NCI-H2227 treated with DMSO at 0.1 percent for 48 hours (cell line): Measurements from ENCODE around the gene CNTN6.
"Not testable (repeated sequence)": the region's sequence is repeated elsewhere in the genome, so short reads cannot be mapped to it uniquely, and the experiment has no call there.

ENCODE experiments used
- DNase-seq: peaks from one replicate; lab custom pipeline; 2025; lab: John Stamatoyannopoulos, UW

Gene CNTN6

DNA sequence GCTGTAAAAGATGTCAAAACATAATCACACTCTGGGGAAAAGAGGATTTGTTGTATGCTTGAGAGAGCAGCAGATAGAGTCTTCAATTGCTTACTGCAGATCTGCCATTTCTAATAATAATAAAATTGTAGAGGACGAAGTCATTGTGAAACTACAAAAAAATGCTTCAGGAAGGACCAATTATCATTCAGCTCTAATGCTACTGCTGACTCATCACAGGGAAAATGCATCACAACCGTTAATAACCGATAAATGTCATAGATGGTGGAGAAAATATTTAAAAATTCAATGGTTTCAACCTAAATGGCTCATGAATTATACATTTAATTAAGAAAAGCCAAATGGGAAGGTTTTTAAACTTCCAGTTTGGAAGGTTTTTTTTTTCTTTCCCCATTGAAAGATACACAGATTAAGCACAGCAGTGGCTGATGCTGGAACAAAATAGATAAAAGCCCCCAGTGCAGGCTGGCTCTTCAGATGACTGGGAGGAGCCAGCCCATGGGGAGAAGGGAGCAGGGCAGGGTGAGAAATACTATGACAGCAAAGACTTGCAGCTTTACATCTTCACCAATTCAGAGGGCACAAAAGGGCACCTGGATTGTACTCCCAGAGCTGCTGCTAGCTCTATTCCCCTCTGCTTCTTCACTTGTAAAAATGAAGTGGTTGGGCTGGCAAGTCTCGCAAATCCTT lies 196.1 kb downstream of the CNTN6 start:
- no peak for DNase-seq

DNA sequence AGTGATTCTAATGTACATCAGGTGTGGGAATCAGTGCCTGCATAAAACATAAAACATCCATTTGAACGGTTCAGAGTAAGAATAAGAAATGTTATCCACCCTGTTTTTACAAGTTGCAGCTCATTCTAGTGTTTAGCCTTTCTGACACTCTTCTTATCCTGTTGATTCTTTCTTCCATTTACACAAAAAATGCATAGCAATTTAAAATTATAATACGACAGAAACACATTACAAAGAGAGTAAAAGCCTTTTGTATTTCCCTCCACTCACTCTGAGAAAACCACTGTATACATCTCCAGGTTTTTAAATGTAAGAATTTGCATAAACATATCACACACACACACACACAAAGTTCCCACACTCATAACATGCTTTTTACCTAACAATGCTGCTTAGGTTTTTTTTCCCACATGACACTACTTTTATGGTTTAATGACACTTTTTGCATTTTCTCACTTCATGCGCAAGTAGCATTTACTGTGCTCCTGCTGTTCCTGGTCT lies 199.8 kb downstream of the CNTN6 start:
- no peak for DNase-seq

DNA sequence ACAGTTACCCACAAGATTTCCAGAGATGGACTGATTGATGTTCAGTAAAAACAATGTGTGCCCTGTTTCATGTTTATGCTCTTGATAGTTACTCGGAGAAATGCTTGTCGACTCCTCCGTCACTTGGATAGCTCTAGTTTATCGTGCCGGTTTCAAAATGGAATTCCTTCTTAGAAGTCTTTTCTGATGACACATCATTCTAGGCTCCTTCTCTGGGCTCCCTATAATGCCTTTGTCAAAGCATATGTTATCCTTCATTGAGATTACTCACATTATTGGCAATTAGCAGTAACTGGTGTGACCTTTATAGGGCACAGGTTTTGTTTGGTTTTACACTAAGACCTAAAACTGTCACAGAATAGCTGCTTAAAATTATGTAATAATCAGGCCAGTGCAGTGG lies 201.8 kb downstream of the CNTN6 start:
- DNase-seq, result no peak

DNA sequence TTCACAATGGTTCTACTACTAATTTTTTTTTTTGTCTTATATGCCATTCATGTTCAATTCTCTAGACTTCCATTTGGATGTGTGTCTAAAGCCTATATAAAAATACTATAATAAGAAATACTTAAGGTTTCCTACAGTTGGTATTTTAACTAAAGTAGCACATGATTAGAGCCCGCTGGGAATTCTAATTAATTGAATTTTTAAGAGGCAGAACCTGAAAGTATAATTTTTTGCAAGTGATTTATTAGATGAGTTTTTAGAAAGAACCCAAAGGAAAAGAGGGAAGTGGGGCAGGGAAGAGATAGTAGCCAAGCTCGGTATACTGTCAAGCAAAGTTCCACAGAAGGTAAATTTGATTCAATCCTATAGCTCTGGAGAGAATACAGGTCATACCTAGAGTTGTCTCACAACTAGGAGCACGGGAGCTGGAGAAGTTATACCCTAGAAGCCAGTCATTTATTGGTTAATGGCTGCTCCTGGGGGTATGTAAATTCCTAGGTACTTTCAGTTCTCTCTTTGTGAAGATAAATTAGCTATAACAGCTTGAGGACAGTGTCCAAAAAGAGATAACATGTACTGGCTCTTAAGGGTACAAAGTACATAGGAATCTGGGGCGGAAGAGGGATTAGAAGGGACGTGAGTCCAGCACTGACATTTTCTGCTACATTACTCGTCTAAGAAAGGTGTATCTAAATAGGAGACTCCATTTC lies 225.6 kb downstream of the CNTN6 start:
- no peak for DNase-seq

DNA sequence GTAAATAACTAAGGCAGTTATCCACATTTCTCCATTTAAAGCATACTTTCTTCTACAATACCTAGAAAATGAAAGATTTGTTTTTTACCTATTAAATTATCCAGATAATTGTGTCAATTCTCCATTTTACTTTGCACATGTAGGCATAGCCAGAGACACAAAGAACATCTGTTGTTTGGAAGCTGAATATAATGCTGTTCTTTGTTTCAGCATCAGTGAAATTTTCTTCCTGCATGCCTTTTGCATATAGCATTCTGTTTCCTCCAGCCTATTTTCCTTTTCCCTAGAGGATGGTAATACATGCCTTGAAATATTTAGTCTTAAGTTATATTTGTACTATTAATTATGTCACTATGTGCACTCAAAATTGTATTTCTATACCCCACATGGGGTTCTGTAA lies 233.7 kb downstream of the CNTN6 start:
- no peak for DNase-seq

DNA sequence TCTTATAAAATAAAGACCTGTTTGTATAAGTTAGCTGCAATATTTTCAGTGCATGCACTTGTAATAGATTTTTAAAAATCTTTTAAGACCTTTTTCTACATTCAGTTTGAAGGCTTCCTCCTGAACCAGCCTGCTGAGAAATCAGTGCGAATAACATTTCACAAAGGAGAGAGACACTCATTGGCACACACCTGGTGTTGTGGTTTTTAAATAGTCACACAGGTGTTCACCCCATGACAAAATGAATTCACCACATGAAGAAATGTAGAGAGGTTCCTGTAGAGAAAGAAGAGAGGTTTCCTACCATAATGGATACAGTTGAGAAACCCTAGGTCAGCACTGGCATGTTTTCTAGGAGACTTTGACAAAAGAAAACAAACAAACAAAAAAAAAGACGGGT lies 237.3 kb downstream of the CNTN6 start:
- DNase-seq, result no peak

DNA sequence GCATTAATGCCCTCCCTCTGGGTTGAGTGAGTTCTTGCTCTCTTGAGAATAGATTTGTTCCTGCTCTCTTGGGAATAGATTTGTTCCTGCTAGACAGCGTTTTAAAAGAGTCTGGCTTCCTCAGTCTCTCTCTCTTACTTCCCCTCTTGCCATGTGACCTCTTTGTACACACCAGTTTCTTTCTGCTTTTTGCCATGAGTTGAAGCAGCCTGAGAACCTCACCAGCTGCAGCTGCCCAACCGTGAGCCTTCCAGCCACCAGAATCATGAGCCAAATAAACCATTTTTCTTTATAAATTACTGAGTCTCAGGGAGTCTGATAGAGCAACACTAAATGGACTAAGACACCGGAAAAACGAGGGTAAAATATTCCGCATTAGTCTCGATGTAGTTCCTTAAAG lies 253.6 kb downstream of the CNTN6 start:
- no peak for DNase-seq

DNA sequence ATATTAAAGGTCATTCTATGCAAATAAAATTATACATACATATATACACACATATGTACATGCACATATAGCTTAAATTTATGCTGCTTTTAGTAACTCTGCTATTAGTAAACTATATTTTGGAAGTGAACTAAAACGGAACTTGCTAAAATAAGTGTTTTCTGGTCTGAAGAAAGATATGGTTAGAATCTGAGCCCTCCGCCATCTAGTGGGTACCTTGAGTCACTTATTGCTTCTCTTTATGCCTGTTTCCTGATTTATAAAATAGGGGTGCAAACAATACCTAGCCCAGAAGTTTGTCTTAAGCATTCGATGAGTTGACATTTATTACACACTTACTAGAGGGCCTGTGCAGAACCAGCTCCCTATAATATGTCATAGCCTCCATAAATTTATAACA lies 255.7 kb downstream of the CNTN6 start:
- no peak for DNase-seq

DNA sequence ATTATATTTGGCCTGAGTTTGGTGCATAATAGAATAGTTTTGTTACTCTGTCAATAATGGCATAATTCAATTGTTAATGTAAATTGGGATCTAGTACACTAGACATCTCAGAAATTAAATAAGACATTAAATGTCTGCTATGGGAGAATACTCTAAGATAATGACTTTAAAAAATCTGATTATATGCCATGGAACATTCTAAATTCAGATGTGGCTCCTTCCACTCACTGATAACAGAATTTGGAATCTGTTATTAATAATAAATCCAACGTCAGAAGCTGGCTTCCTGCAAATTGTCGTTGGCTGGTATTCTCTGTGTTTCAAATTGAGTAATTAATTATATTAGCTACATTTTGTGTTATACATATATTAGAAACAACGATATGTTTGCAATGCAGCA lies 258.1 kb downstream of the CNTN6 start:
- no peak for DNase-seq

DNA sequence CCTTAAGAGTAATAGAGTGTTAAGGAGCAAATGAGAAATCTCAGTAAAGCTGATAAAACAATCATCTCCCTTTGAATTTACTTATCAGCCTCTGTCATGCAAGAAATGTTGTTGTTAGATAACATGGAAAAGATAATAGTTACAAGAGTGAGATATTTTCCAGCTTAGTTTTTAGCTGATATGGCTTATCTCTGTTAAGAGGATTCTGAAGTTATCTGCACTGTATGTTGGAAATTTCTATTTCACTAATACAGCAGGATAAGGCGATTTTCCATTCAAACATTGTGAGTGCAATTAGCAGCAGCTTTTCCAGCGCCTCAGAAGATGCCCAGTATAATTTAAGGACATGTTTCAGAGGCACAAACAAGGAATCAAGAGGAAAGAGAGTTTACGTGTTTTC lies 262.9 kb downstream of the CNTN6 start:
- DNase-seq, result no peak

DNA sequence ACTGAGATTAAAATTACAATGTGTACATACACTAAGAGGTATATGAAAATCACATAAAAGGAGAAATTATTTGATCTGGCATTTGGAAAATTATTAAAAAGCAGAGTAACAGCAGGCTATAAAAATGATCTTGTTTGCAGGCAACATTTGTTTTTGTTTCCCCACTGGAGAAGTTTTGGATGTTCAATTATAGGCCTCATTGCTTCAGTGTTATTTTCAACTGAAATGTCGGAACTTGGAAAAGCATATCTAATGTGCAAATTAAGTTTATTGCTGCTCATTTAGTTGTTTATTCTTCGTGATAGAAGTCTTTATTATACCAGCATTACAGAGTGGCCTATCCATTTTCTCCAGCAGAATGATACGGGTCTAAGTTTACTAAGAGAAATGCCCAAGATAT lies 263.3 kb downstream of the CNTN6 start:
- DNase-seq, result no peak

DNA sequence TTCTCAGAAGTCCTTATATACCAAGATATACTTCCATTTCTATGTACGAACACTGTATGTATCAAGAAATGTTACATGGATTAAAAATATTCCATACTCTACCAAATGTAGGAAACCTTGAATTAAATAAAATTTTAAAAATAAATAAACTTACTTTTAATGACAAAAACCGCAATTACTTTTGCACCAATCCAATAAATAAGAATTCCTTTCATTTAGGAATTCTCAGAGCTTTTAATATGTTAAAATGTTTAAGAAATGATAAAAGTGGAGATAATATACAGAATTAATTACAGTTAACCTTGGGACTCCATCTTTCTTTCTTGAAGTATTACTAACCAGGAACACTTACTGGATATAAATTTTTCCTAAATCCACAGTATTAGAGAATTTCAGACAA lies 272.7 kb downstream of the CNTN6 start:
- DNase-seq, result no peak

DNA sequence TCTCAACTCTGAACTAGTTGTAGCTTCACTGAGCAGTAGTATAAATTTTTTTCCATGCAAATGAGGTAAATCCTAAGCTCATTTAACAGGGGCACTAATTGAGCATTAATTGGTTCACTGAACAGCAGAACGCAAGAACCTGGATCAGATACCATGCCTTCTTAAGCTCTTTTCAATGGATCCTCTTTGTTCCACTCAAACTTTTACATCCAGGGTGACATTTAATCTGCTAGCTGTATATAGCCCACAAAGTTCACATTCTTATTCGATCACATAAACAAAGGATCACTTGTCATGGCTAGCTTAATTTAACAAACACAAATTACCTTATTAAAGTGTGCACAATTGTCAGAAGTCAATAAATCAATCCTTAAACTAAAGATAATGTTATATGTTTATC lies 281.6 kb downstream of the CNTN6 start:
- DNase-seq, result no peak

DNA sequence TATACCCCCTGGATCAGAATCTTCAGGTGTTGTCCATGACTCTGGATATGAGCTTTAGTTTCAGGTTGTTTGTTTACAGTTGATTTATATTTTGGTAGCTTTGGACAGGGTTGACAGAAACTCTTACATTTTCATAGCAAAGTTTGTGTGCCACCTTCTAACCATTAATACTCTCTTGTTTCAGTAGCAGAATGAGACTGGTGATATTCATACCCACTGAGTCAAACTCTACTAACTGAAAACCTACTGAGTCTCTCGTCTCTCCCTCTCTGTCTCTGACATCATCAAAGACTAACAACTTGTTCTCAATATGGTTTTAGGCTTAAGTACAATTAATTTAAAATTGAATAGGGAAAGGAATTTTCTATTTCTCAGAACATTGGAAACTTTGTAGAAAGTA lies 282.3 kb downstream of the CNTN6 start:
- no peak for DNase-seq

DNA sequence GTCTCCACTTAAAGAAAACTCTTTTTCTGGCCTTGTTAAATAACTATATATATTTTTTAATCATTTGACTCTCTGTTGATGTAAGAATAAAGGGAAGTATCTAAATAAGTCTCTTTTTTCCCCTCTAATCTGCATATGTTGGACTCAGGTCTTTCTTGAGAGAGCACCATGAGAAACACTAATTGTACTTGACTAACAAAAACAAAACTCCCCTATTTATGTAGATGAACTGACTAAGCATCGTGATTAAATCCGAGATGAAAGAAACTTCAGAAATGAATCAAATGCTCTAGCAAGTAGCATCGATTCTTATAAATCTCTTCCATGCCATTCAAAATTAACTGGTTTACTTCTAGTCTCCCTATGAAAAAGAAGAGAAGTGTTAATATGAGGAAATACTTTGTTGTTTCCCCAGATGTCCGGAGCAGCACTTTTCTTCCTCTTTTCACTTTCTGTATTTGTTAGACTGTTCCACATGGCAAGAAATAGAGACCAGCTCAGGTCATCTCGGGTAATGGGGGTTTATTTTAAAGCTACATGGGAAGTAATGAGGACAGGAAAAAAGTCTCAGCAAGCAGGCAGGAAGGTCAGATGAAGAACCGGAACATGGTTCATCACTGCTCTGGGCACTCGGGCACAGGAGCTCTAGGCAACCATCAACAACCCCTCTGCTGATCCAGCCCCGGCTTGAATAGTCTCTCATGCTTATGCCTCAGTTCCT lies 288.3 kb downstream of the CNTN6 start:
- DNase-seq, result no peak

DNA sequence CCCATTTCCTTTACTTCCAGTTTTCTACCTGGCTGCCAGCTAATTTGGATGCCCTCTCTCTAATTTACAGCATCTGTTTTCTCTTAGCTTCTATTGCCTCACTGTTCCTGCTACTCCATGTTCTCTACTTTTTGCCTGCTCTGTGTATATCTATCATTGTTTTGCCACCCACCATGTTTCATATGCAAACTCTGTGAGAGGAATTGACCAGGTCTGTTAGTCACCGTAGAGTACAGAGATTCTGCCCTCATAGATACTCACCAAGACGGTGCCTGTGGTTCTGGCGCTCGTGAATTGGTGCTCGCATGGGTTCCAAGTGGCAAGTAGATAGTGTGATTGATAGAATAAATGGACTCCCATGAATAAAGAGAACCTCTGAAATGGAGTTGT lies 288.8 kb downstream of the CNTN6 start:
- no peak for DNase-seq

DNA sequence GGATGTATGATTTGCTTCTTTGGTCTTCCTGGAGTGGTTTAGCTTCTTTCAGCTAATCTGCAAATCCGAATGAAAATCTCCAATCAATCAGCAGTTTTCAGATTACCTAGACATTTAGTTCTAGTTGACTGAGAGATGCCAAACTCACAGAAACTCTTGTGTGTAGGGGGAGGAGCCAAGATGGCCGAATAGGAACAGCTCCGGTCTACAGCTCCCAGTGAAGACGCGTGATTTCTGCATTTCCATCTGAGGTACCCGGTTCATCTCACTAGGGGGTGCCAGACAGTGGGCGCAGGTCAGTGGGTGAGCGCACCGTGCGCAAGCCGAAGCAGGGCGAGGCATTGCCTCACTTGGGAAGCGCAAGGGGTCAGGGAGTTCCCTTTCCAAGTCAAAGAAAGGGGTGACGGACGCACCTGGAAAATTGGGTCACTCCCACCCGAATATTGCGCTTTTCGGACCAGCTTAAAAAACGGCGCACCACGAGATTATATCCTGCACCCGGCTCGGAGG lies 294.6 kb downstream of the CNTN6 start:
- DNase-seq, result not testable (repeated sequence)

DNA sequence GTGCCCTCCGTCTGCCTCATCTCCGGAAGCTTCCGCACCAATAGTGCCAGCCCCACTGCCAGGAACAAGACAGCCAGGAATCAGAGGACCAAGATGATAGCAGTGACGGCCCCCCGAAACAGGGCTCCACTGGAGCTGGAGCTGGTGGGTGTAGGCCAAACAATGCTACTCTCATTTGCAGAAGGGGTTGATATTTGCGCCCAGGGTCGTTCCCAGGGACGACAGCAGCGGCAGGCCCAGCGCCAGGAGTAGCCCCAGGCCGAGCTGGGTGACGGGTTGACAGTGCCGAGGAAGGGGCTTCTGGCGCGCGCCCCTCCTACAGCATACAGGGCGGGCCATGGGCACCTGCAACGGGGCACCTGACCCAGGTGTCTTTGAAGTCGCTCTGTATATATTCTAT lies 301.4 kb downstream of the CNTN6 start:
- DNase-seq, result no peak

DNA sequence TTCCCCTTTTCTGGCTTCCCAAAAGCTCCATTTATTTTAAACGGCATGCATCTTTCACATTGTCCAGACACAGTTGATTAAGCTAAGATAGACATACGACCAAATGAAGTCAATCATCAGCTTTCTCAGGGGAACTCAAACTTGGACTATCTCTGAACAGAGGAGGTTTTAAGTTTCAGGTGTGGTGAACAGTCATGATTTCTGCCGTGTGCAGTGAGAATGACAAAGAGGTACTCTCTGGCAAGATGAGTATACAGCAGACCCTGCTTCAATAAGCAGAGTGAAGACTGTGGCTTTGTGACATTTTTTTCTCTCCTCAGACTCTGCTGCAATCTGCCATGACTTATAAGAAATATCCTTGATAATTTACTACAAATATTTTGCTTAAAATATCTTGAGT lies 307.7 kb downstream of the CNTN6 start:
- DNase-seq, result no peak

DNA sequence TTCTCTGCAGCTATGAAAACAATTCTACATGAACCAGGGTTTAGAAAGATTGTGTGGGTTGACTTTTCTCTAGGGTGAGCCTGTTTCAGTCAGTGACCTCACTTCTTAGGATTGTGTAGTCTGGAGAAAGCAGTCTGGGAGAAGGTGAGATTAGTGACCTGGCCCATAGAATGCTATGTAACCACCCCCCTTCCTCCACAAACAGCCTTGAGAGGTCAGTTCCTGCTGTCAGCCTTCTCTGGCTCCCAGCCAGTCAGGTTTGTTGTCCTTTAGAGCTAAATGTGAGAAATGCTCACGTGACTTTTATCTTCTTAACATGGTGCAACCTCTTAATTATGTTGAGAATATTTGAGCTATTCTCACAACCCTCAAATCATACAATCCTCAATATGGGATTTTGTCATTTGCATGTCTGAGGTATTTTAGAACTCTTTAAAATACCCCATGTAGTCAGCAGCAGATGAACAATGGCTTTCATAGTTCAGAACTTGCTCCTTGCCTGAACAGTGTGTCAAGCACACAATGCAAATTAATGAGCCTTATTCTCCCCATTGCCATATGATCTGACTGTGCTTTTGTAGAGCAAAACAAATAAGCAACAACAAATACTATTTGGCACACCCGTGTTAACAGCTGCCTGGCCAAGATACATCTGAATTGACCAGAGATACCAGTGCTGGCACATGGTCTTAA lies 311.6 kb downstream of the CNTN6 start:
- no peak for DNase-seq

DNA sequence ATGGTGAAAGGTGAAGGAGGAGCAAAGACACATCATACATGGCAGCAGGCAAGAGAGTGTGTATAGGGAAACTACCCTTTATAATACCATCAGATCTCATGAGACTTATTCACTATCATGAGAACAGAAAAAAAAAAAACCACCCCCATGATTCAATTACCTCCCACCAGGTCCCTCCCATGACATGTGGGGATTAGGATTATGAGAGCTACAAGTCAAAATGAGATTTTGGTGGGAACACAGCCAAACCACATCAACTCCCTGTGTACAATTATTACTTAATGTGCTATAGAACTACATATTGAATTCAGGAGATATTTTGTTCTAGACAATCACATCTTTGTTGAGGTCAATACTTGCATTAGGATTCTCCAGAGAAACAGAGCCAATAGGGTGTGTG lies 313.4 kb downstream of the CNTN6 start:
- no peak for DNase-seq

DNA sequence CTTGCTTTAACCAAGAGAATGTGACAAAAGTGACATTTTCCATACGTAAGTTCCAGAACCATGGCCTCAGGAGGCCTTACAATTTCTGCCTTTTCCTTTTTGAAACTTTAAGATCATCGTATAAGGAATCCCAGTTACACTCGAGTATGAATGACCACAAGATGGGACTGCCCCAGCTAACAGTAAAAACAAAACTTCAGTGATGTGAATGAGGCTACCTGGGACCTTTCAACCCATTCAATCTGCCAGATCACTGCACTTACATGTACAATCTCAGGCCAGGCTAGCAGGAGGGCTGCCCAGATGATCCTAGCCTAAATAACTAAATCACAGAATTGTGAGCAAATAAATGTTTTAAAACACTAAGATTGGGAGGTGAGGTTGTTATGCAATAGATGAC lies 328.8 kb downstream of the CNTN6 start:
- no peak for DNase-seq
